Neutrophil (primary cell): ENCODE results near the gene PDXP.

ENCODE experiments used
- H3K27ac ChIP-seq: fragments of 200-600 bp; sonication (generic); 2 replicates; pipeline ENCODE4 v1.5.1; 2016; ENCODE audit warnings: mild to moderate bottlenecking, moderate library complexity
- H3K27me3 ChIP-seq: fragments of 200-600 bp; sonication (generic); 2 replicates; pipeline ENCODE4 v1.6.0; 2016; ENCODE audit warnings: mild to moderate bottlenecking
- H3K36me3 ChIP-seq: fragments of 200-600 bp; sonication (generic); 2 replicates; pipeline ENCODE4 v1.5.1; 2017
- H3K4me1 ChIP-seq, 2 experiments: fragments of 200-600 bp in 1 of 2; sonication (generic) in 1 of 2; 1 replicate in 1 of 2; 2 replicates in 1 of 2; pipeline versions ENCODE4 v1.5.1 to v1.6.1; 2013 to 2016; ENCODE audit warnings: low read depth in 1 of 2, low read length in 1 of 2, mild to moderate bottlenecking in 1 of 2, moderate library complexity in 1 of 2; ENCODE audit not compliant: control insufficient read depth in 1 of 2, insufficient read depth in 1 of 2
- H3K4me3 ChIP-seq, 2 experiments: fragments of 200-600 bp in 1 of 2; sonication (generic) in 1 of 2; 1 replicate in 1 of 2; 2 replicates in 1 of 2; pipeline ENCODE4 v1.5.1; 2013 to 2016; ENCODE audit warnings: low read depth in 1 of 2, low read length in 1 of 2, mild to moderate bottlenecking in 1 of 2, moderate library complexity in 1 of 2
- H3K9me3 ChIP-seq: fragments of 200-600 bp; sonication (generic); 2 replicates; pipeline ENCODE4 v1.5.1; 2016
- TF ChIP-seq, protein P1 (sequence below): fragments of 200-600 bp; sonication (generic); IDR thresholded peaks from 2 replicates; pipeline ENCODE4 v1.5.1; 2016; ENCODE audit warnings: antibody characterized with exemption

The PDXP gene

DNA sequence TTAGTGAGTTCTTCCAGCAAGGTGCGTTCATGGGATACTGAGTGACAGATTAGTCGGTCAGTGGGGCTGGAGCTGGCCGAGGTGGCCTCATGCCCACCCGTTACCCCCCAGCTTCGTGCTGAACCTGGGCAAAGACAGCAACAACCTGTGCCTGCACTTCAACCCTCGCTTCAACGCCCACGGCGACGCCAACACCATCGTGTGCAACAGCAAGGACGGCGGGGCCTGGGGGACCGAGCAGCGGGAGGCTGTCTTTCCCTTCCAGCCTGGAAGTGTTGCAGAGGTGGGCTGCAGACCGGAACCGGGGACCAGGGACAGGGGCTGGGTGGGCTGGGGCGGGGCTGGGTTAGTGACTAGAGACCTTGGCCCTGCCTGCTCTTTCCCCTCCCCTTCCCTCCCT lies 19.8 kb downstream of the PDXP start:
- Histone ChIP-seq H3K27ac (peak overlapping the region; percentile 93), H3K9me3 (no peaks in the 10 kb centered on the region), H3K36me3 (peaks cover 5% of the 10 kb centered on the region), H3K4me3 (no peak overlapping the region), H3K27me3 (peaks cover 3% of the 10 kb centered on the region), H3K4me1 (peaks cover 40 to 58% of the 10 kb centered on the region in 2 experiments)
- TF ChIP-seq, protein P1, sequence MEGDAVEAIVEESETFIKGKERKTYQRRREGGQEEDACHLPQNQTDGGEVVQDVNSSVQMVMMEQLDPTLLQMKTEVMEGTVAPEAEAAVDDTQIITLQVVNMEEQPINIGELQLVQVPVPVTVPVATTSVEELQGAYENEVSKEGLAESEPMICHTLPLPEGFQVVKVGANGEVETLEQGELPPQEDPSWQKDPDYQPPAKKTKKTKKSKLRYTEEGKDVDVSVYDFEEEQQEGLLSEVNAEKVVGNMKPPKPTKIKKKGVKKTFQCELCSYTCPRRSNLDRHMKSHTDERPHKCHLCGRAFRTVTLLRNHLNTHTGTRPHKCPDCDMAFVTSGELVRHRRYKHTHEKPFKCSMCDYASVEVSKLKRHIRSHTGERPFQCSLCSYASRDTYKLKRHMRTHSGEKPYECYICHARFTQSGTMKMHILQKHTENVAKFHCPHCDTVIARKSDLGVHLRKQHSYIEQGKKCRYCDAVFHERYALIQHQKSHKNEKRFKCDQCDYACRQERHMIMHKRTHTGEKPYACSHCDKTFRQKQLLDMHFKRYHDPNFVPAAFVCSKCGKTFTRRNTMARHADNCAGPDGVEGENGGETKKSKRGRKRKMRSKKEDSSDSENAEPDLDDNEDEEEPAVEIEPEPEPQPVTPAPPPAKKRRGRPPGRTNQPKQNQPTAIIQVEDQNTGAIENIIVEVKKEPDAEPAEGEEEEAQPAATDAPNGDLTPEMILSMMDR = no peak

DNA sequence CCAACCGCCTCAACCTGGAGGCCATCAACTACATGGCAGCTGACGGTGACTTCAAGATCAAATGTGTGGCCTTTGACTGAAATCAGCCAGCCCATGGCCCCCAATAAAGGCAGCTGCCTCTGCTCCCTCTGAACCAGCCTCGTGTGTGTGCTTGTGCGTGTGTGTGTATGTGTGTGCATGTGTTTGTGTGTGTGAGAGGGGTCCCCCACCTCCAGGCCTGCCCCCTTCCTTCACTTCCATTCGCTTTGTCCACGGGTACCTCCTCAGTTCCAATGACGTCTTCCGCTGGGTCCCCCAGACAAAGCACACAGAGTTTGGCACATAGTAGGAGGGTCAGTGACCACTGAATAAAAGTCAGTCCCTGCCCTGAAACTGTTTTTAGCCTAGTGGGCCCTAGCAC lies 21.1 kb downstream of the PDXP start:
- Histone ChIP-seq H3K4me1 (peaks cover 32 to 48% of the 10 kb centered on the region in 2 experiments), H3K4me3 (no peak overlapping the region), H3K9me3 (no peaks in the 10 kb centered on the region), H3K36me3 (peaks cover 5% of the 10 kb centered on the region), H3K27me3 (no peaks in the 10 kb centered on the region), H3K27ac (no peak overlapping the region)
- TF ChIP-seq, protein P1 = no peak

DNA sequence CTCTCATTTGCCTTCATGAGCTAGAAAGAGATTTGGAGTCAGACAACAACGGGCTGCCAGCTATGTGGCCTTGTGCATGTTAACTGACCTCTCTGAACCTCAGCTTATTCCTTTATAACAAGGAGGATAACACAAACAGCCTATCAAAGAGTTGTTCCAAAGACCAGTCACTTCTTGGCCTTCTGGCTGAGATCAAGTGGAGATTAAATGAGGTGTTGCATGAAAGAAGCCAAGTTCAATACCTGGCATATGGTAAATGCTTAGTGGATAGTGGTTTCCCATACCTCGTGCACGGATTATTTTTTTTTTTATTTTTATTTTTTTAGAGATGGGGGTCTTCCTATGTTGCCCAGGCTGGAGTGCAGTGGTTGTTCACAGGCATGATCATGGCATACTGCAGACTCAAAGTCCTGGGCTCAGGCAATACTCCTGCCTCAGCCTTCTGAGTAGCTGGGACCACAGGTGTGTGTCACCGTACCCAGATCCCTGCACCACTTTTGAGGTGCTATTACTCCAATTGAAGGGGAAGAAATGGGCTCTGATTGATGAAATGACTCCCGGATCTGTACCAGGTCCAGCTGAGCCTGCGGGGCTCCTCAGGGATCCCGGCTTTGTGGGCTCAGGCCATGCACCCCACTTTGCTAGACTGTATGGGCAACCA lies 21.8 kb downstream of the PDXP start:
- Histone ChIP-seq H3K36me3 (peaks cover 5% of the 10 kb centered on the region), H3K27ac (no peak overlapping the region), H3K4me3 (no peak overlapping the region), H3K9me3 (no peaks in the 10 kb centered on the region), H3K27me3 (no peaks in the 10 kb centered on the region), H3K4me1 (peaks cover 26 to 41% of the 10 kb centered on the region in 2 experiments)
- TF ChIP-seq, protein P1 = no peak

DNA sequence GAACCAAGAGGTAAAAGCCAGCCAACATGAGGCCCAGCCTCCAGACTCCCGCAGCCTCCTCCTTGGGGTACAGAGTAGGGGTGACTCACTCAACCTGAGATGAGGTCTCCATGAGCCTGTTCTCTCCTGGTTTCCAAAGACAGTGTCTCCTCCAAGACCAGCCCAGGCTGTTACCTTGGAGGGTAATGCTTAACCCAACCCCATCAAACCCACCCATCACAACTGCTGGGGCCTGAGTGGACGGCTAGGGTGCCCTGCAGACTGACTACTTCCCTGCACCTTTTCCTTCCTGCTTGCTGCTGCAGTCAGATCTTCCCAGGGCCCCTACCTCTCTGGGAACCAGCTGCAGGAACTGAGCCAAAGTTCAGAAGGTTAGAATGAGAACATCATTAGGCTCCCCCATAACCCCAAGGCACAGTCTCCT lies 22.5 kb downstream of the PDXP start:
- peaks cover 5% of the 10 kb centered on the region for H3K36me3 ChIP-seq
- no peaks in the 10 kb centered on the region for H3K9me3 ChIP-seq
- no peak overlapping the region for H3K4me3 ChIP-seq
- H3K27me3 ChIP-seq = no peaks in the 10 kb centered on the region
- TF ChIP-seq, protein P1 = no peak
- peaks cover 21 to 39% of the 10 kb centered on the region in 2 experiments for H3K4me1 ChIP-seq
- H3K27ac ChIP-seq = peak overlapping the region; percentile 15

DNA sequence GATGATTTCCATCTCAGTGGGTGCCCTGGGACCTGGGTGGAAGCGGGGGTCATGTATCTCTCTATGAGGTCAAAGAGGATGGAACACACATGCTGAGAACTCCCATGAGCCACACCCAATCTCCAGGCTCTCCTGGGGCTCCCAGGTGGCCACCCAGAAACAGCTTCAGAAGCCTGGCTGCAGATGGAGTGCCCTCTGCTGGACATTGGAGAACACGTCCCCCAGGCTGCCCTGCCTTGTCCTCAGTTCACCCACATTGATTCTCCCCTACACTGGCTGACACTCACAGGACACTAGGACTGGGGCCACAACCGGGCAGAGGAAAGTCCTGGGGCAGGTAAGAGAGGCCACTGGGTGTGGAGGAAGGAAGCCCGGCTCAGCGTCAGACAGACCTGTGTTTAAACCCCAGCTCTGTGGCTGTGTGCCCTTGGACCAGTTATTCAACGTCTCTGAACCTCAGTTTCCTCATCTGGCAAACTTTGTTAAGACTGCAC lies 23.1 kb downstream of the PDXP start:
- H3K27ac ChIP-seq = peak overlapping the region; percentile 31
- H3K9me3 ChIP-seq = no peaks in the 10 kb centered on the region
- H3K36me3 ChIP-seq = peaks cover 5% of the 10 kb centered on the region
- peaks cover 18 to 36% of the 10 kb centered on the region in 2 experiments for H3K4me1 ChIP-seq
- H3K27me3 ChIP-seq = no peaks in the 10 kb centered on the region
- TF ChIP-seq, protein P1 = peak; percentile 90
- no peak overlapping the region for H3K4me3 ChIP-seq
